Breast epithelium (tissue), 4 donors: ENCODE results near the gene PRDM11. TPM values are rescaled to one million over a fixed set of nuclear protein-coding genes. Genes with fewer than 3 reads are reported as not detected.

Source experiments
- DNase-seq, 2 donors: peaks; one replicate each; pipeline ENCODE4 v3.0.0-alpha.2; 2019; ENCODE audit warnings: low spot score in 2 of 2
- H3K27ac ChIP-seq, 2 donors: fragments of 200-600 bp; sonication (generic) in 1 of 2; one replicate each; pipeline ENCODE4 v1.5.1; 2016 to 2019; ENCODE audit warnings: mild to moderate bottlenecking in 1 of 2
- H3K27me3 ChIP-seq, 2 donors: fragments of 200-600 bp; sonication (generic) in 1 of 2; one replicate each; pipeline versions ENCODE4 v1.5.1 to v1.6.0; 2017 to 2019; ENCODE audit warnings: control low read depth in 1 of 2, mild to moderate bottlenecking in 1 of 2
- H3K36me3 ChIP-seq: fragments of 200-600 bp; one replicate; pipeline ENCODE4 v1.5.1; 2019
- H3K4me1 ChIP-seq, 2 donors: fragments of 200-600 bp; sonication (generic); one replicate each; pipeline ENCODE4 v1.5.1; 2016 to 2019; ENCODE audit warnings: control low read depth in 1 of 2
- H3K4me3 ChIP-seq, 3 donors: fragments of 200-600 bp; sonication (generic); 1 replicate in 2 of 3; 2 replicates in 1 of 3; pipeline ENCODE4 v1.5.1; 2016 to 2019; ENCODE audit warnings: mild to moderate bottlenecking in 3 of 3, moderate library complexity in 2 of 3
- H3K9me3 ChIP-seq, 2 donors: fragments of 200-600 bp; sonication (generic) in 1 of 2; one replicate each; pipeline ENCODE4 v1.5.1; 2016 to 2019; ENCODE audit warnings: control low read depth in 1 of 2
- CTCF ChIP-seq, 3 donors: fragments of 450-650 bp; IDR thresholded peaks; one replicate each; pipeline ENCODE4 v1.5.1; 2016 to 2017; ENCODE audit warnings: antibody characterized with exemption in 3 of 3, mild to moderate bottlenecking in 3 of 3, moderate library complexity in 3 of 3
- POLR2A ChIP-seq: fragments of 450-650 bp; IDR thresholded peaks from one replicate; pipeline ENCODE4 v1.6.1; 2016; ENCODE audit warnings: antibody characterized with exemption, mild to moderate bottlenecking, moderate library complexity
- POLR2AphosphoS5 ChIP-seq, 3 donors: sonication (generic); formaldehyde crosslinking; IDR thresholded peaks; one replicate each; pipeline ENCODE4 v1.6.1; 2017; ENCODE audit warnings: antibody characterized with exemption in 3 of 3
- intact Hi-C: fragments of 100-400 bp; cut with DNase I; formaldehyde crosslinking; loops from one replicate; pipeline ENCODE4 v1.15.1; 2023; ENCODE audit warnings: low total_unique reads
- total RNA-seq, 3 donors: library from RNA; depleted of rRNA; stranded (reverse); fragments of >200 nt; gene quantifications; one replicate each; pipeline ENCODE4 v1.1.0, GENCODE V29; 2016

Gene PRDM11
- total RNA-seq, 3 donors from 2014 or later: 6.9 to 10.9 (median 10.8) TPM

- no peak for DNase-seq
- H3K4me3 ChIP-seq: peak overlapping the region; percentile 51 to 81 (median 73)
- peaks cover 0 to 4% of the 10 kb centered on the region in 2 donors for H3K4me1 ChIP-seq
- no peaks in the 10 kb centered on the region for H3K9me3 ChIP-seq
- H3K27ac ChIP-seq: peak overlapping the region; percentile 82 to 93
- H3K27me3 ChIP-seq: no peaks in the 10 kb centered on the region
- intact Hi-C loops: no loop called here
- TF ChIP-seq POLR2AphosphoS5 (IDR thresholded peaks at IDR 0.05) (no peak), POLR2A (no peak), CTCF (IDR thresholded peaks at IDR 0.05) (no peak)
- H3K36me3 ChIP-seq: no peaks in the 10 kb centered on the region
These were observed 34.9 kb downstream of the PRDM11 start for GRCh38 chr11:45181193-45181888.

GRCh38 chr11:45181889-45182550 lies 35.6 kb downstream of the PRDM11 start:
- TF ChIP-seq POLR2AphosphoS5 (IDR thresholded peaks at IDR 0.05) (no peak), POLR2A (no peak), CTCF (IDR thresholded peaks at IDR 0.05) (no peak)
- no peaks in the 10 kb centered on the region for H3K36me3 ChIP-seq
- no peak for DNase-seq
- peak overlapping the region; percentile 82 to 93 for H3K27ac ChIP-seq
- H3K9me3 ChIP-seq: no peaks in the 10 kb centered on the region
- peak overlapping the region in 1 of 3 donors; percentile 73 for H3K4me3 ChIP-seq
- peaks cover 0 to 4% of the 10 kb centered on the region in 2 donors for H3K4me1 ChIP-seq
- intact Hi-C loops: no loop called here
- H3K27me3 ChIP-seq: no peaks in the 10 kb centered on the region

- intact Hi-C loops: no loop called here
These were observed 36.5 kb downstream of the PRDM11 start for GRCh38 chr11:45182902-45183301.

GRCh38 chr11:45184640-45185039 lies 38.2 kb downstream of the PRDM11 start:
- Histone ChIP-seq H3K36me3 (no peaks in the 10 kb centered on the region), H3K9me3 (no peaks in the 10 kb centered on the region), H3K27ac (no peak overlapping the region), H3K4me3 (no peak overlapping the region), H3K4me1 (peaks cover 0 to 4% of the 10 kb centered on the region in 2 donors), H3K27me3 (no peaks in the 10 kb centered on the region)
- no peak for TF ChIP-seq CTCF (IDR thresholded peaks at IDR 0.05)
- no peak for TF ChIP-seq POLR2AphosphoS5 (IDR thresholded peaks at IDR 0.05)
- TF ChIP-seq POLR2A: no peak
- intact Hi-C loops: no loop called here
- DNase-seq: no peak

More at GRCh38 chr11:45182902-45183301, 36.5 kb downstream of the PRDM11 start:
- Histone ChIP-seq H3K4me3 (no peak overlapping the region), H3K27me3 (no peaks in the 10 kb centered on the region), H3K9me3 (no peaks in the 10 kb centered on the region), H3K4me1 (peaks cover 0 to 4% of the 10 kb centered on the region in 2 donors), H3K27ac (no peak overlapping the region), H3K36me3 (no peaks in the 10 kb centered on the region)
- peak in 1 of 3 donors; percentile 21 for TF ChIP-seq CTCF (IDR thresholded peaks at IDR 0.05)
- TF ChIP-seq POLR2AphosphoS5 (IDR thresholded peaks at IDR 0.05): no peak
- no peak for TF ChIP-seq POLR2A
- DNase-seq: no peak

- Histone ChIP-seq H3K27me3 (no peaks in the 10 kb centered on the region), H3K9me3 (no peaks in the 10 kb centered on the region), H3K4me3 (no peak overlapping the region), H3K27ac (no peak overlapping the region), H3K36me3 (no peaks in the 10 kb centered on the region), H3K4me1 (peaks cover 0 to 4% of the 10 kb centered on the region in 2 donors)
- intact Hi-C loops: no loop called here
- TF ChIP-seq POLR2A (no peak), POLR2AphosphoS5 (IDR thresholded peaks at IDR 0.05) (no peak)
- no peak for DNase-seq
These were observed 38.8 kb downstream of the PRDM11 start for GRCh38 chr11:45185228-45185729.
